EL (cell line): ENCODE results near the gene LINC00632.

Experiments
- DNase-seq: peaks from one replicate; pipeline ENCODE4 v3.0.0-alpha.2; 2016

Gene LINC00632

GRCh38 chrX:140765043-140765784, 55.7 kb downstream of the LINC00632 start:
- peak; percentile 36 for DNase-seq

- DNase-seq = peak; percentile 56
These were observed 56.6 kb downstream of the LINC00632 start for GRCh38 chrX:140766024-140766611.

GRCh38 chrX:140767646-140768045, 58.1 kb downstream of the LINC00632 start:
- DNase-seq = peak; percentile 28

- no peak for DNase-seq
These were observed 65.7 kb downstream of the LINC00632 start for GRCh38 chrX:140775211-140775610.

- no peak for DNase-seq
These were observed 66.8 kb downstream of the LINC00632 start for GRCh38 chrX:140776320-140776719.

GRCh38 chrX:140794642-140795041, 85.1 kb downstream of the LINC00632 start:
- no peak for DNase-seq

- peak; percentile 1 for DNase-seq
These were observed 89.7 kb downstream of the LINC00632 start for GRCh38 chrX:140799216-140799615.

GRCh38 chrX:140804292-140804691, 94.7 kb downstream of the LINC00632 start:
- no peak for DNase-seq

- DNase-seq = peak; percentile 32
These were observed 106.3 kb downstream of the LINC00632 start for GRCh38 chrX:140815868-140816267.

- DNase-seq = peak; percentile 9
These were observed 108.4 kb downstream of the LINC00632 start for GRCh38 chrX:140817943-140818342.

GRCh38 chrX:140821280-140821679, 111.7 kb downstream of the LINC00632 start:
- DNase-seq = no peak

GRCh38 chrX:140822184-140822583, 112.6 kb downstream of the LINC00632 start:
- DNase-seq = no peak

- no peak for DNase-seq
These were observed 113.3 kb downstream of the LINC00632 start for GRCh38 chrX:140822861-140823260.

- no peak for DNase-seq
These were observed 127.3 kb downstream of the LINC00632 start for GRCh38 chrX:140836874-140837273.
